Astrocyte (in vitro differentiated cells and primary cell): ENCODE data around the gene FBXW12. TPM values are rescaled to one million over a fixed set of nuclear protein-coding genes. Genes with fewer than 3 reads are reported as not detected.
A peak's percentile ranks its signal among the peaks of the same experiment; 100 is the strongest.

ENCODE experiments used
- DNase-seq: peaks from one replicate; pipeline ENCODE4 v3.0.0-alpha.2; 2010; ENCODE audit warnings: low read depth
- FAIRE-seq: peaks from 2 replicates; lab custom pipeline; 2011; peaks lifted over from hg19 to GRCh38; lab: Jason Lieb, UNC
- H2AFZ ChIP-seq: 2 replicates; pipeline ENCODE4 v1.6.0; 2012; ENCODE audit warnings: low read depth, low read length, inconsistent platforms
- H3K27ac ChIP-seq: 2 replicates; pipeline ENCODE4 v1.5.1; 2011; ENCODE audit warnings: low read depth, low read length, inconsistent platforms
- H3K27me3 ChIP-seq: 2 replicates; pipeline ENCODE4 v1.6.0; 2011; ENCODE audit warnings: low read length, inconsistent platforms; ENCODE audit not compliant: insufficient read depth
- H3K36me3 ChIP-seq: 2 replicates; pipeline ENCODE4 v1.5.1; 2011; ENCODE audit warnings: low read length, inconsistent platforms; ENCODE audit not compliant: insufficient read depth
- H3K4me1 ChIP-seq: 2 replicates; pipeline ENCODE4 v1.5.1; 2011; ENCODE audit warnings: low read length, inconsistent platforms; ENCODE audit not compliant: insufficient read depth
- H3K4me2 ChIP-seq: 2 replicates; pipeline ENCODE4 v1.6.0; 2012; ENCODE audit warnings: low read length, inconsistent platforms
- H3K4me3 ChIP-seq: 2 replicates; pipeline ENCODE4 v1.5.1; 2011; ENCODE audit warnings: low read depth, mild to moderate bottlenecking, low read length, inconsistent platforms; ENCODE audit not compliant: insufficient read depth
- H3K79me2 ChIP-seq: 2 replicates; pipeline ENCODE4 v1.6.0; 2012; ENCODE audit warnings: mild to moderate bottlenecking, low read length, inconsistent platforms; ENCODE audit not compliant: insufficient read depth
- H3K9ac ChIP-seq: 2 replicates; pipeline ENCODE4 v1.6.0; 2012; ENCODE audit warnings: mild to moderate bottlenecking, low read length, inconsistent platforms
- H3K9me3 ChIP-seq: 2 replicates; pipeline ENCODE4 v1.5.1; 2012; ENCODE audit warnings: low read depth, mild to moderate bottlenecking, low read length, inconsistent platforms; ENCODE audit not compliant: insufficient read depth
- H4K20me1 ChIP-seq: 2 replicates; pipeline ENCODE4 v1.6.0; 2012; ENCODE audit warnings: low read length, inconsistent platforms; ENCODE audit not compliant: insufficient read depth
- H3K27ac Mint-ChIP-seq: one replicate; pipeline ENCODE4 v1.8.0; 2021; ENCODE audit warnings: mild to moderate bottlenecking, mixed read lengths; ENCODE audit not compliant: unreplicated experiment
- H3K27me3 Mint-ChIP-seq: one replicate; pipeline ENCODE4 v1.8.0; 2021; ENCODE audit warnings: low read depth, mixed read lengths; ENCODE audit not compliant: unreplicated experiment
- H3K36me3 Mint-ChIP-seq: one replicate; pipeline ENCODE4 v1.8.0; 2021; ENCODE audit warnings: low read depth, mixed read lengths; ENCODE audit not compliant: unreplicated experiment
- H3K4me1 Mint-ChIP-seq: one replicate; pipeline ENCODE4 v1.8.0; 2021; ENCODE audit warnings: low read depth, mixed read lengths; ENCODE audit not compliant: unreplicated experiment
- H3K4me3 Mint-ChIP-seq: one replicate; pipeline ENCODE4 v1.8.0; 2021; ENCODE audit warnings: mild to moderate bottlenecking, moderate library complexity, mixed read lengths; ENCODE audit not compliant: unreplicated experiment
- H3K9me3 Mint-ChIP-seq: one replicate; pipeline ENCODE4 v1.8.0; 2021; ENCODE audit warnings: mild to moderate bottlenecking, mixed read lengths; ENCODE audit not compliant: unreplicated experiment
- EZH2 ChIP-seq: IDR thresholded peaks from 2 replicates; pipeline ENCODE4 v1.6.1; 2012; ENCODE audit warnings: mild to moderate bottlenecking, low read length, inconsistent platforms; ENCODE audit not compliant: insufficient read depth
- total RNA-seq: library from RNA; stranded (reverse); gene quantifications from 2 replicates; pipeline ENCODE4 v1.2.1, GENCODE V29; 2021
- TF ChIP-seq, protein P1 (sequence below): IDR thresholded peaks from 2 replicates; pipeline ENCODE4 v1.5.1; 2011; ENCODE audit warnings: low read depth, mild to moderate bottlenecking, inconsistent platforms, low read length, moderate library complexity; ENCODE audit not compliant: insufficient read depth

The FBXW12 gene
- total RNA-seq, 1 donor from 2014 or later = not detected

DNA sequence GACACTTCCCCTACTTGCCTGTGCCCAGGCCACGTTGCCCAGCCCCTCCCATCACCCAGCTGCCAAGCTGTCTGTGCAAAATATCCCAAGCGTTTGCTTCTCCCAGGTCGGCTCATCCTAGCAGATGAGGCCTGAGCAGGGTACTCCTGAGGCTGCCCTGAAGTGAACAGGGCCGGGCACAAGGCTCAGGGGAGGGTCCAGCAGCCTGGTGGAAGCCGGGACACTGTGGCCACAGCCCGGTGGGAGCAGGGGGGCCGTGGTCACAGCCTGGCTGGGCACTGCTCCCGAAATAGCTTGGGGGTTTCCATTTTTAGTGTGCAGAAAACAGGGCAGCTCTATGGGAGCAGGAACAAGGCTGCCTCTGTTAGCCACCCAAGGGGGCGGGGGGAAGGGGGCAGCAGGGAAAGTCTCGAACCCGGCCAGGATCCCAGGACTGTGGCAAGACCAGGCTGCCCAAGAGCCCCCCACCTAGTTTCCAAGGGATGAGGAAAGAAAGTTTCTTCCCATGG lies 54.4 kb downstream of the FBXW12 start:
- no peak for FAIRE-seq
- Mint-ChIP-seq H3K27me3 (no peaks in the 10 kb centered on the region), H3K36me3 (peaks cover 7% of the 10 kb centered on the region), H3K9me3 (no peaks in the 10 kb centered on the region), H3K4me1 (peaks cover 36% of the 10 kb centered on the region), H3K4me3 (no peak overlapping the region), H3K27ac (no peak overlapping the region)
- Histone ChIP-seq H4K20me1 (peaks cover 69% of the 10 kb centered on the region), H3K4me2 (peak overlapping the region; percentile 97), H3K9me3 (no peaks in the 10 kb centered on the region), H3K27me3 (no peaks in the 10 kb centered on the region), H2AFZ (no peak overlapping the region), H3K4me1 (peaks cover 41% of the 10 kb centered on the region), H3K4me3 (no peak overlapping the region), H3K36me3 (no peaks in the 10 kb centered on the region), H3K27ac (no peak overlapping the region), H3K79me2 (peaks cover 49% of the 10 kb centered on the region), H3K9ac (no peak overlapping the region)
- DNase-seq = no peak
- TF ChIP-seq, protein P1, sequence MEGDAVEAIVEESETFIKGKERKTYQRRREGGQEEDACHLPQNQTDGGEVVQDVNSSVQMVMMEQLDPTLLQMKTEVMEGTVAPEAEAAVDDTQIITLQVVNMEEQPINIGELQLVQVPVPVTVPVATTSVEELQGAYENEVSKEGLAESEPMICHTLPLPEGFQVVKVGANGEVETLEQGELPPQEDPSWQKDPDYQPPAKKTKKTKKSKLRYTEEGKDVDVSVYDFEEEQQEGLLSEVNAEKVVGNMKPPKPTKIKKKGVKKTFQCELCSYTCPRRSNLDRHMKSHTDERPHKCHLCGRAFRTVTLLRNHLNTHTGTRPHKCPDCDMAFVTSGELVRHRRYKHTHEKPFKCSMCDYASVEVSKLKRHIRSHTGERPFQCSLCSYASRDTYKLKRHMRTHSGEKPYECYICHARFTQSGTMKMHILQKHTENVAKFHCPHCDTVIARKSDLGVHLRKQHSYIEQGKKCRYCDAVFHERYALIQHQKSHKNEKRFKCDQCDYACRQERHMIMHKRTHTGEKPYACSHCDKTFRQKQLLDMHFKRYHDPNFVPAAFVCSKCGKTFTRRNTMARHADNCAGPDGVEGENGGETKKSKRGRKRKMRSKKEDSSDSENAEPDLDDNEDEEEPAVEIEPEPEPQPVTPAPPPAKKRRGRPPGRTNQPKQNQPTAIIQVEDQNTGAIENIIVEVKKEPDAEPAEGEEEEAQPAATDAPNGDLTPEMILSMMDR = no peak
- no peak for TF ChIP-seq EZH2

DNA sequence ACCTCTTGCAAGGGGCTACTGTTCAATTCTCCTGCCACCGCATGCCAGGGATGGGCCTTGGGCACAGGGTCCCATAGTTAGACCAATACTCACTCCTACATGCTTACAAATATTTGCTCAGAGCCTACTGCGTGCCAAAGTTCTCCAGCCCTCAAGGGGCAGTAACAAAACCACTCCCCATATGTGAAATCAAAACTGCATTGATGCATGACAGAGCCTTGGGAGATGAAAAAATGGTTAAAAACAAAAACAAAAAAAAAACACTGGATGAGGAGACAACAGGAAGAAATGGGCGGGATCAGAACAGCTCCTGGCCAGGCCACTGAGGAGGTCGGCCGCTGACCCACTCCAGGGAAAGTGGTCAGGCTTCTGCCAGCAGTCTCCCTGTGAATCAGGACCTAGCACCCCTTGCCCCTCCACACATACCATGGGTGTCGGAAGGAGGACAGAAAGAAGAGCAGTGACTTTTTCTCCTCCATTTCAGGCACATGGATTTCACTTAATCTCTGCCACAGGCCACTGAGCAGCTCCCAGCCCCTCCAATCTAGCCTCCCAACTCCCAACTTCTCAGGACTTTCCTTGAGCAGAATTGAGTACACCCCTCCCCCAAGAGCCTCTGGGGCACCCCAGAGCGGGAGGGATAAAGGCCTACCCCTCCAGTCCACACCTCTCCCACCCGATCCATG lies 55.1 kb downstream of the FBXW12 start:
- peaks cover 40% of the 10 kb centered on the region for H3K4me1 Mint-ChIP-seq
- no peak overlapping the region for H3K27ac ChIP-seq
- no peak overlapping the region for H3K4me3 ChIP-seq

More for the DNA sequence above, 55.1 kb downstream of the FBXW12 start:
- peaks cover 41% of the 10 kb centered on the region for H3K4me1 ChIP-seq
- H2AFZ ChIP-seq = no peak overlapping the region
- no peaks in the 10 kb centered on the region for H3K27me3 ChIP-seq
- peaks cover 3% of the 10 kb centered on the region for H3K36me3 ChIP-seq
- H3K79me2 ChIP-seq = peaks cover 47% of the 10 kb centered on the region
- H3K36me3 Mint-ChIP-seq = peaks cover 7% of the 10 kb centered on the region
- FAIRE-seq (no peak), DNase-seq (no peak)
- peaks cover 62% of the 10 kb centered on the region for H4K20me1 ChIP-seq
- no peaks in the 10 kb centered on the region for H3K9me3 ChIP-seq
- no peaks in the 10 kb centered on the region for H3K27me3 Mint-ChIP-seq
- H3K9me3 Mint-ChIP-seq = no peaks in the 10 kb centered on the region
- no peak overlapping the region for H3K9ac ChIP-seq
- no peak for TF ChIP-seq EZH2
- TF ChIP-seq, protein P1 = no peak
- H3K4me2 ChIP-seq = peak overlapping the region; percentile 97
- no peak overlapping the region for H3K27ac Mint-ChIP-seq
- H3K4me3 Mint-ChIP-seq = peak overlapping the region; percentile 85
